Stimulated activated CD4-positive, alpha-beta T cell treated with anti-CD3 and anti-CD28 coated beads, TNF-alpha, amount 100 ng/mL, for 4 hours (primary cell): ENCODE data around the gene MCF2L.

Source experiments
- DNase-seq, 3 experiments: peaks; one replicate each; pipeline ENCODE4 v3.0.0-alpha.2; 2020; ENCODE audit warnings: low read depth in 3 of 3

MCF2L gene

GRCh38 chr13:112997188-112998130 lies 28.4 kb downstream of the MCF2L start:
- no peak for DNase-seq

- DNase-seq = no peak
Measured at GRCh38 chr13:112998521-112999280, 29.7 kb downstream of the MCF2L start.

GRCh38 chr13:112999414-113000177 lies 30.6 kb downstream of the MCF2L start:
- no peak for DNase-seq

- no peak for DNase-seq
Measured at GRCh38 chr13:113000575-113000974, 31.6 kb downstream of the MCF2L start.

- no peak for DNase-seq
Measured at GRCh38 chr13:113001241-113002140, 32.5 kb downstream of the MCF2L start.

- no peak for DNase-seq
Measured at GRCh38 chr13:113002206-113002912, 33.3 kb downstream of the MCF2L start.

- DNase-seq = no peak
Measured at GRCh38 chr13:113002913-113003290, 33.9 kb downstream of the MCF2L start.

GRCh38 chr13:113004126-113004525 lies 35.1 kb downstream of the MCF2L start:
- DNase-seq = no peak

- no peak for DNase-seq
Measured at GRCh38 chr13:113005076-113005865, 36.3 kb downstream of the MCF2L start.

GRCh38 chr13:113005997-113006396 lies 37.0 kb downstream of the MCF2L start:
- no peak for DNase-seq

- no peak for DNase-seq
Measured at GRCh38 chr13:113006660-113007059, 37.6 kb downstream of the MCF2L start.

GRCh38 chr13:113008851-113009250 lies 39.8 kb downstream of the MCF2L start:
- no peak for DNase-seq

GRCh38 chr13:113009743-113010509 lies 40.9 kb downstream of the MCF2L start:
- no peak for DNase-seq

- no peak for DNase-seq
Measured at GRCh38 chr13:113010510-113010865, 41.5 kb downstream of the MCF2L start.

- DNase-seq = no peak
Measured at GRCh38 chr13:113013303-113013702, 44.3 kb downstream of the MCF2L start.

GRCh38 chr13:113013878-113014751 lies 45.1 kb downstream of the MCF2L start:
- DNase-seq = no peak

GRCh38 chr13:113014752-113015745 lies 46.0 kb downstream of the MCF2L start:
- no peak for DNase-seq
